Esophagus mucosa (tissue), 1 donor: ENCODE measurements around the gene ERN1. TPM values are rescaled to one million over a fixed set of nuclear protein-coding genes. Genes with fewer than 3 reads are reported as not detected.

Source experiments
- ATAC-seq: fragments of 200-7000 bp; cut with Tn5 transposase; one replicate; pipeline ENCODE4 v1.9.1; 2020
- total RNA-seq: library from RNA; stranded (reverse); gene quantifications from one replicate; pipeline ENCODE4 v1.2.4, GENCODE V29; 2023
- donor health status: DM: yes; HTN: yes; CAD: no.

The ERN1 gene
- total RNA-seq, 1 donor from 2014 or later, result 18.5 TPM

- ATAC-seq, result peak; percentile 26
Measured at GRCh38 chr17:64107500-64108236, 22.3 kb downstream of the ERN1 start.

GRCh38 chr17:64106918-64107317, 23.0 kb downstream of the ERN1 start:
- no peak for ATAC-seq

GRCh38 chr17:64103391-64104364, 26.3 kb downstream of the ERN1 start:
- no peak for ATAC-seq

- ATAC-seq, result no peak
Measured at GRCh38 chr17:64102627-64103390, 27.1 kb downstream of the ERN1 start.

GRCh38 chr17:64099543-64099942, 30.4 kb downstream of the ERN1 start:
- no peak for ATAC-seq

GRCh38 chr17:64097196-64097936, 32.6 kb downstream of the ERN1 start:
- ATAC-seq, result peak; percentile 21

GRCh38 chr17:64096037-64096436, 33.9 kb downstream of the ERN1 start:
- peak; percentile 63 for ATAC-seq

- ATAC-seq, result peak; percentile 94
Measured at GRCh38 chr17:64095144-64095882, 34.6 kb downstream of the ERN1 start.

- no peak for ATAC-seq
Measured at GRCh38 chr17:64094412-64094811, 35.5 kb downstream of the ERN1 start.

GRCh38 chr17:64092952-64093451, 36.9 kb downstream of the ERN1 start:
- ATAC-seq, result peak; percentile 4

- ATAC-seq, result no peak
Measured at GRCh38 chr17:64092113-64092512, 37.8 kb downstream of the ERN1 start.

- no peak for ATAC-seq
Measured at GRCh38 chr17:64091571-64091970, 38.4 kb downstream of the ERN1 start.

- no peak for ATAC-seq
Measured at GRCh38 chr17:64091116-64091515, 38.8 kb downstream of the ERN1 start.

- ATAC-seq, result no peak
Measured at GRCh38 chr17:64090144-64090543, 39.8 kb downstream of the ERN1 start.

GRCh38 chr17:64087252-64088005, 42.5 kb downstream of the ERN1 start:
- peak; percentile 38 for ATAC-seq

GRCh38 chr17:64085650-64086005, 44.3 kb downstream of the ERN1 start:
- ATAC-seq, result peak; percentile 19

- no peak for ATAC-seq
Measured at GRCh38 chr17:64084940-64085649, 44.8 kb downstream of the ERN1 start.

GRCh38 chr17:64084086-64084939, 45.6 kb downstream of the ERN1 start:
- ATAC-seq, result peak; percentile 65
